Body of pancreas (tissue), 4 donors: ENCODE results near the gene RAP1GAP2. TPM values are rescaled to one million over a fixed set of nuclear protein-coding genes. Genes with fewer than 3 reads are reported as not detected.
A peak's percentile ranks its signal among the peaks of the same experiment; 100 is the strongest.
"Not testable (repeated sequence)": the region's sequence is repeated elsewhere in the genome, so short reads cannot be mapped to it uniquely, and the experiment has no call there.

Experiments used
- ATAC-seq: fragments of 150-250 bp; one replicate; pipeline ENCODE4 v1.9.1; 2016
- DNase-seq, 4 donors: peaks; one replicate each; pipeline ENCODE4 v3.0.0-alpha.2; 2019
- H3K27ac ChIP-seq, 4 donors: fragments of 200-600 bp; sonication (generic); 1 replicate in 3 of 4; 2 replicates in 1 of 4; pipeline versions ENCODE4 v1.5.1 to v1.6.1; 2016 to 2019; ENCODE audit warnings: mild to moderate bottlenecking in 1 of 4, mixed read lengths in 1 of 4, moderate library complexity in 1 of 4
- H3K27me3 ChIP-seq, 2 donors: fragments of 200-600 bp; sonication (generic); one replicate each; pipeline ENCODE4 v1.6.0; 2016; ENCODE audit warnings: mild to moderate bottlenecking in 1 of 2
- H3K36me3 ChIP-seq, 2 donors: fragments of 200-600 bp; sonication (generic); replicated peaks in 1 of 2; 2 replicates each; pipeline ENCODE4 v1.5.1; 2016; ENCODE audit warnings: low read depth in 2 of 2; ENCODE audit not compliant: insufficient read depth in 1 of 2
- H3K4me1 ChIP-seq: fragments of 200-600 bp; sonication (generic); one replicate; pipeline ENCODE4 v1.6.0; 2016
- H3K4me3 ChIP-seq, 2 donors: fragments of 200-600 bp; sonication (generic); 1 replicate in 1 of 2; 2 replicates in 1 of 2; pipeline ENCODE4 v1.5.1; 2016 to 2019
- H3K9me3 ChIP-seq, 3 donors: fragments of 200-600 bp; sonication (generic); 1 replicate in 2 of 3; 2 replicates in 1 of 3; pipeline ENCODE4 v1.5.1; 2016
- CTCF ChIP-seq, 7 experiments: fragments of 450-650 bp in 4 of 7; fragments of 200-600 bp in 3 of 7; sonication (generic) in 3 of 7; IDR thresholded peaks; one replicate each; pipeline ENCODE4 v1.5.1; 2016 to 2019; ENCODE audit warnings: antibody characterized with exemption in 7 of 7
- POLR2A ChIP-seq, 3 donors: fragments of 450-650 bp; IDR thresholded peaks; one replicate each; pipeline ENCODE4 v1.6.1; 2016; ENCODE audit warnings: antibody characterized with exemption in 3 of 3, mild to moderate bottlenecking in 2 of 3
- WGBS, 2 donors: methylation state at CpG; one replicate each; pipeline ENCODE4 v1.1.5; 2017; 5-methylcytosine and 5-hydroxymethylcytosine counted together
- intact Hi-C: fragments of 100-400 bp; cut with DNase I; formaldehyde crosslinking; loops from one replicate; pipeline ENCODE4 v1.15.1; 2023
- total RNA-seq, 2 donors: library from RNA; depleted of rRNA; stranded (reverse); fragments of >200 nt; gene quantifications; one replicate each; pipeline ENCODE4 v1.1.0, GENCODE V29; 2016

RAP1GAP2 gene
- total RNA-seq, 2 donors from 2014 or later = 21.8 to 81.1 TPM

- Histone ChIP-seq H3K27ac (no peak overlapping the region), H3K36me3 (no peaks in the 10 kb centered on the region), H3K9me3 (peaks cover 0 to 11% (median 0%) of the 10 kb centered on the region in 3 donors), H3K4me3 (no peak overlapping the region), H3K4me1 (peaks cover 5% of the 10 kb centered on the region), H3K27me3 (no peaks in the 10 kb centered on the region)
- intact Hi-C loops = no loop called here
- DNase-seq (no peak), ATAC-seq (no peak)
- TF ChIP-seq CTCF (IDR thresholded peaks at IDR 0.05) (peak in 1 of 7 experiments; percentile 16), POLR2A (IDR thresholded peaks at IDR 0.05) (no peak)
- WGBS, 2 donors = 60 to 64% methylated on average over 11 of the region's 11 CpGs
Observed at GRCh38 chr17:3043737-3044365, 247.6 kb downstream of the RAP1GAP2 start.

- Histone ChIP-seq H3K36me3 (no peaks in the 10 kb centered on the region), H3K4me3 (no peak overlapping the region), H3K27ac (no peak overlapping the region), H3K4me1 (peaks cover 12% of the 10 kb centered on the region), H3K27me3 (no peaks in the 10 kb centered on the region), H3K9me3 (peaks cover 0 to 11% (median 0%) of the 10 kb centered on the region in 3 donors)
- no peak for TF ChIP-seq POLR2A (IDR thresholded peaks at IDR 0.05)
- no peak for TF ChIP-seq CTCF (IDR thresholded peaks at IDR 0.05)
- ATAC-seq = no peak
- intact Hi-C loops = no loop called here
- 78 to 80% methylated on average over 3 of the region's 3 CpGs for WGBS, 2 donors
- no peak for DNase-seq
Observed at GRCh38 chr17:3046753-3047152, 250.5 kb downstream of the RAP1GAP2 start.

GRCh38 chr17:3048727-3049471, 252.7 kb downstream of the RAP1GAP2 start:
- intact Hi-C loops = no loop called here
- peak overlapping the region; percentile 33 to 41 for H3K4me3 ChIP-seq
- TF ChIP-seq POLR2A (IDR thresholded peaks at IDR 0.05) (peak in 2 of 3 donors; percentile 63 to 66), CTCF (IDR thresholded peaks at IDR 0.05) (peak; percentile 45 to 87 (median 66))
- H3K27ac ChIP-seq = peak overlapping the region; percentile 47 to 82 (median 56)
- 1 to 2% methylated on average over 20 to 44 of the region's 50 CpGs for WGBS, 2 donors
- ATAC-seq (peak; percentile 99), DNase-seq (peak; percentile 95 to 99 (median 97))
- peaks cover 12% of the 10 kb centered on the region for H3K4me1 ChIP-seq
- H3K27me3 ChIP-seq = no peaks in the 10 kb centered on the region
- no peaks in the 10 kb centered on the region for H3K36me3 ChIP-seq
- H3K9me3 ChIP-seq = peaks cover 0 to 6% (median 0%) of the 10 kb centered on the region in 3 donors

- H3K36me3 ChIP-seq = no peaks in the 10 kb centered on the region
- no peak for ATAC-seq
- intact Hi-C loops = no loop called here
- H3K4me3 ChIP-seq = no peak overlapping the region
- H3K9me3 ChIP-seq = no peaks in the 10 kb centered on the region
- H3K27me3 ChIP-seq = no peaks in the 10 kb centered on the region
- peaks cover 12% of the 10 kb centered on the region for H3K4me1 ChIP-seq
- 83 to 90% methylated on average over 8 of the region's 8 CpGs for WGBS, 2 donors
- H3K27ac ChIP-seq = no peak overlapping the region
- TF ChIP-seq CTCF (IDR thresholded peaks at IDR 0.05) = no peak
- DNase-seq = no peak
Observed at GRCh38 chr17:3049705-3050295, 253.6 kb downstream of the RAP1GAP2 start.

- H3K36me3 ChIP-seq, DNase-seq, H3K9me3 ChIP-seq, H3K4me1 ChIP-seq, H3K4me3 ChIP-seq, ATAC-seq, H3K27me3 ChIP-seq, H3K27ac ChIP-seq, intact Hi-C loops: not testable (repeated sequence)
- WGBS, 2 donors = 90 to 100% methylated on average over 1 of the region's 2 CpGs
Observed at GRCh38 chr17:3054868-3055267, 258.6 kb downstream of the RAP1GAP2 start.

GRCh38 chr17:3062824-3063377, 266.7 kb downstream of the RAP1GAP2 start:
- H3K9me3 ChIP-seq, H3K4me1 ChIP-seq, ATAC-seq, H3K4me3 ChIP-seq, H3K27me3 ChIP-seq, H3K36me3 ChIP-seq, DNase-seq, intact Hi-C loops, H3K27ac ChIP-seq: not testable (repeated sequence)
- 71 to 75% methylated on average over 7 to 8 of the region's 8 CpGs for WGBS, 2 donors

GRCh38 chr17:3063507-3063906, 267.3 kb downstream of the RAP1GAP2 start, which contains the start of gene OR1D5:
TSS of gene OR1D5 (minus strand) at chr17:3063607. CDS start at chr17:3063607, 0 bp downstream.
- H3K27me3 ChIP-seq, DNase-seq, H3K27ac ChIP-seq, intact Hi-C loops, H3K4me1 ChIP-seq, ATAC-seq, H3K36me3 ChIP-seq, H3K9me3 ChIP-seq, H3K4me3 ChIP-seq: not testable (repeated sequence)
- 29 to 42% methylated on average over 1 of the region's 2 CpGs for WGBS, 2 donors
